Amniotic stem cell (primary cell): ENCODE results near the gene CACNA2D3.
"Not testable (repeated sequence)": the region's sequence is repeated elsewhere in the genome, so short reads cannot be mapped to it uniquely, and the experiment has no call there.

Source experiments
- DNase-seq: peaks from one replicate; lab custom pipeline; 2025; lab: John Stamatoyannopoulos, UW

The CACNA2D3 gene

GRCh38 chr3:54464554-54464953, 342.2 kb downstream of the CACNA2D3 start:
- not testable (repeated sequence) for DNase-seq

GRCh38 chr3:54476891-54477290, 354.5 kb downstream of the CACNA2D3 start:
- no peak for DNase-seq

- DNase-seq: no peak
These were observed 359.4 kb downstream of the CACNA2D3 start for GRCh38 chr3:54481606-54482365.

GRCh38 chr3:54484334-54484733, 362.0 kb downstream of the CACNA2D3 start:
- no peak for DNase-seq

- DNase-seq: no peak
These were observed 364.0 kb downstream of the CACNA2D3 start for GRCh38 chr3:54486317-54486716.

GRCh38 chr3:54488297-54488696, 365.9 kb downstream of the CACNA2D3 start:
- DNase-seq: no peak

GRCh38 chr3:54494209-54494608, 371.9 kb downstream of the CACNA2D3 start:
- DNase-seq: no peak

GRCh38 chr3:54506603-54507002, 384.3 kb downstream of the CACNA2D3 start:
- DNase-seq: no peak

- DNase-seq: no peak
These were observed 385.6 kb downstream of the CACNA2D3 start for GRCh38 chr3:54507876-54508460.

GRCh38 chr3:54510506-54510905, 388.2 kb downstream of the CACNA2D3 start:
- DNase-seq: no peak

- no peak for DNase-seq
These were observed 389.5 kb downstream of the CACNA2D3 start for GRCh38 chr3:54511766-54512365.

GRCh38 chr3:54514006-54514405, 391.7 kb downstream of the CACNA2D3 start:
- DNase-seq: no peak

- DNase-seq: no peak
These were observed 392.1 kb downstream of the CACNA2D3 start for GRCh38 chr3:54514416-54514815.

GRCh38 chr3:54515441-54516213, 393.3 kb downstream of the CACNA2D3 start:
- no peak for DNase-seq

GRCh38 chr3:54517424-54517823, 395.1 kb downstream of the CACNA2D3 start:
- no peak for DNase-seq

GRCh38 chr3:54518011-54518675, 395.8 kb downstream of the CACNA2D3 start:
- DNase-seq: no peak

GRCh38 chr3:54519493-54519892, 397.1 kb downstream of the CACNA2D3 start:
- no peak for DNase-seq

GRCh38 chr3:54520060-54520459, 397.7 kb downstream of the CACNA2D3 start:
- DNase-seq: no peak

GRCh38 chr3:54527521-54527920, 405.2 kb downstream of the CACNA2D3 start:
- no peak for DNase-seq

- DNase-seq: no peak
These were observed 405.6 kb downstream of the CACNA2D3 start for GRCh38 chr3:54527953-54528352.

GRCh38 chr3:54528668-54529067, 406.3 kb downstream of the CACNA2D3 start:
- no peak for DNase-seq

- no peak for DNase-seq
These were observed 407.7 kb downstream of the CACNA2D3 start for GRCh38 chr3:54530091-54530490.
